GM18867 (cell line): ENCODE measurements around the gene IL25.
"Not testable (repeated sequence)": the region's sequence is repeated elsewhere in the genome, so short reads cannot be mapped to it uniquely, and the experiment has no call there.

Source experiments
- ATAC-seq: cut with Tn5 transposase; IDR thresholded peaks from one replicate; pipeline ENCODE4 v1.9.1; 2021; ENCODE audit warnings: mild to moderate bottlenecking, moderate library complexity; ENCODE audit not compliant: unreplicated experiment

Gene IL25

GRCh38 chr14:23407516-23408306 is 35.1 kb downstream of the IL25 start, which contains the start of gene MYH6:
TSS of gene MYH6 (minus strand) at chr14:23408273. CDS start at chr14:23407223, 1,050 bp downstream.
- ATAC-seq: no peak

- ATAC-seq: no peak
Measured at GRCh38 chr14:23408307-23408630, 35.7 kb downstream of the IL25 start.

GRCh38 chr14:23409475-23409874 is 36.9 kb downstream of the IL25 start:
- ATAC-seq: no peak

- no peak for ATAC-seq
Measured at GRCh38 chr14:23409966-23410635, 37.5 kb downstream of the IL25 start.

- ATAC-seq: no peak
Measured at GRCh38 chr14:23411563-23412525, 39.2 kb downstream of the IL25 start.

GRCh38 chr14:23413681-23414080 is 41.1 kb downstream of the IL25 start:
- ATAC-seq: no peak

GRCh38 chr14:23414254-23414653 is 41.6 kb downstream of the IL25 start:
- no peak for ATAC-seq

GRCh38 chr14:23414906-23415820 is 42.6 kb downstream of the IL25 start:
- ATAC-seq: no peak

- ATAC-seq: no peak
Measured at GRCh38 chr14:23415821-23416778, 43.5 kb downstream of the IL25 start.

- ATAC-seq: no peak
Measured at GRCh38 chr14:23416801-23417200, 44.2 kb downstream of the IL25 start.

- ATAC-seq: not testable (repeated sequence)
Measured at GRCh38 chr14:23417269-23417668, 44.7 kb downstream of the IL25 start.

- no peak for ATAC-seq
Measured at GRCh38 chr14:23418021-23418420, 45.4 kb downstream of the IL25 start.

- not testable (repeated sequence) for ATAC-seq
Measured at GRCh38 chr14:23419646-23420045, 47.0 kb downstream of the IL25 start.

- no peak for ATAC-seq
Measured at GRCh38 chr14:23421594-23421993, 49.0 kb downstream of the IL25 start.

GRCh38 chr14:23423657-23424056 is 51.0 kb downstream of the IL25 start:
- ATAC-seq: no peak

GRCh38 chr14:23425169-23425568 is 52.6 kb downstream of the IL25 start:
- no peak for ATAC-seq

GRCh38 chr14:23425798-23426197 is 53.2 kb downstream of the IL25 start:
- not testable (repeated sequence) for ATAC-seq
